H1 (cell line): ENCODE data around the gene SELENOS. TPM values are rescaled to one million over a fixed set of nuclear protein-coding genes. Genes with fewer than 3 reads are reported as not detected.

Experiments
- TAF1 ChIP-seq: IDR thresholded peaks from 2 replicates; pipeline ENCODE4 v1.6.1; 2011; ENCODE audit warnings: mild to moderate bottlenecking, low read depth, low read length
- polyA plus RNA-seq, 7 experiments: library from polyadenylated mRNA; depleted of rRNA in 3 of 7; stranded (reverse) in 5 of 7; unstranded in 2 of 7; fragments of >200 nt in 5 of 7; fragments of 200-250 nt in 2 of 7; gene quantifications; 1 replicate in 5 of 7; 2 replicates in 1 of 7; 4 replicates in 1 of 7; pipeline versions ENCODE4 v1.2.1 to v1.2.3, GENCODE V29; 2011 to 2013; ENCODE audit warnings: missing spikeins in 2 of 7, mixed read lengths in 2 of 7
- total RNA-seq: library from RNA; stranded (reverse); fragmentation: NEBNext Ultra II Directional; extraction: Animal tissue kit (Norgen Biotek cat#: 25700); gene quantifications from 2 replicates; pipeline ENCODE4 v1.2.1, GENCODE V29; 2021

The SELENOS gene
- total and polyA plus RNA-seq, 2 of the 8 experiments (the other 6 are each of a cell fraction or from before 2014, with no cell fraction given): 45.1 to 46.0 TPM

DNA sequence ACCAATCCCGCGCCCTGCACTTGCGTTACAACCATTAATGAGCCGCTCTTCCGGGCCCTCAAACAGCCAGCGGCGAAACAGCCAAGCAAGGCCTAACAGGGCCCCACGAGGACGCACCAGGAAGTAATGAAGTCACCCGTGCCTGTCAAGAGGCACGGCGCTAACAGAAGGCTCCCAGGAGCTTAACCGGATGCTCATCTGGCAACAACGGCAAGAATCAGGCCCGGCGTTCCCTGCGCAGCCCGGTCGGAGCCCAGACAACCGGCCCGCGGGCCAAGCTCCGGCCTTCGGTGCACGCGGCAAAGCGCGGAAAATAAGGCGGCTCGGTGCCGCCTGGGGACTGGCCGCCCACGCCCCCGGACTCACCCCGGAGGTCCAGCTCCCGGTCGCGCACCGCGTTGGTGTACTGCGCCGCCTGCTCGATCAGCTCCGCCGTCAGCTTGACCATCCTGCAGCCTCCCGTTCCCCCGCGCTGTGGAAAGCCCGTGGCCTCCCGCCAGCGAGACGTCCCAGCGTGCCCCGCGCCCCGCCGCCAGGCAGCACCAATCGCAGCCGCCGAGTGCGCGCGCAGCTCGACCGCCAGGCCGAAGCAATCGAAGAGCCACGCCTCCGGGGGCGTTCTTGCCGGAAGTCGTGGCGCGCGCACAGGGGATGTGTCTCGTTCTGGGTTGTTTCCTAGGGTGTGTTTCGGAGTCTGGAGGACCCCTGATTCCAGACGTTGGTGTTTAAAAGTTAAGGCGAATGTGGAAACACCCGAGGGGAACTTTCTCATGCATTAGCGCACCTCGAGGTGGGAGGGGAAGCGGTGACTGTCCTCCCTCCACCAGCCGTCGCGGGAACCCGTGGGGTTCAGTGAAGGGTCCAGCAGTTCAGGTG, 17.7 kb upstream of the SELENOS start, which contains the start of gene SNRPA1 (continued):
- TF ChIP-seq TAF1: peak; percentile 85
